ENCODE measurements around the gene TSPAN14. TPM values are rescaled to one million over a fixed set of nuclear protein-coding genes. Genes with fewer than 3 reads are reported as not detected.
A peak's percentile ranks its signal among the peaks of the same experiment; 100 is the strongest.
"Not testable (repeated sequence)": the region's sequence is repeated elsewhere in the genome, so short reads cannot be mapped to it uniquely, and the experiment has no call there.

Gene TSPAN14
- total RNA-seq, 2 experiments from 2014 or later, result 17.0 to 33.4 TPM

DNA sequence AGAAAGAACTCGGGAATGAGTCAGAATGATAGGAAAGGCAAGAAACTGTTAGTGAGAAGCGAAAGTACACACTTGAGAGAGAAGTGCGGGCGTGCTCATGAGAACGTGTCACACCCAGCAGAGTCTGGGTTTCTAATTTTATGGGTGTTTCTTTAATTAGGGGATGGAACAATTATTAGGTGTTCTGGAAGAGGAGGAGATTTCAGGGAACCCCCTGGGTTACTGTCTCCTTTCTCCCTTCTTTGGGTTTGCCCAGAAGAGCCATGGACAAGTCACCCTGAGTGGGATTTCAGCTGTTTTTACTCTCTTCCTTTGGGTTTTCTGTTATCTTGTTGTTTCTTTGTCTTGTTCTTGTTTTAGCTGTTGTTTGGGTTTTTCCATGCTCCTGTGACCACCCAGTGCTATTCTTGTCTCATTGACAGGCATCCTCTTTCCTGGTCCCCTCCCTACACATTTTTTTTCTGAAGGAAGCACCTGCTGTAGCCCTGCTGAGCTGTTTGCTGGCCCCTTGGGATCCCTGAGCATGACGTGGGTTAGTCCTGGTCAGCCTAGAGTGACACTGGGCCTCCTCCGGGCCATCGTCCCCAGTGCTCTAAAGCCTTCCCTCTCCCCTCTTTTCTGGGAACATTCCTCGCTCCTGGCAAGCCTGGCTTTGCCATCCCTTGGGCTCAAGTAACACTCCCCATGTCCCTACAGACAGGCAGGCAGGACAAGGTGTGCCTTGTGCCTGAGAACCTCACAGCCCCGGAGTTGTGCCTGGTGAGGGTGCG, 87.1 kb downstream of the TSPAN14 start:
- peak overlapping the region; percentile 20; the same call in 1 of the 2 replicates for H3K4me2 ChIP-seq (ENCODE audit: low read length)
- no peaks in the 10 kb centered on the region for H3K79me2 ChIP-seq (ENCODE audit: insufficient read depth, low read depth, low read length)
- H2AFZ ChIP-seq (ENCODE audit: low read length), result no peak overlapping the region
- POLR2A ChIA-PET, result interaction anchor here (1.2 kb wide), 1 partner anchor 159 kb away, joined by 3 read pairs; no protein-coding TSS in a partner anchor
- DNase-seq (ENCODE audit: low spot score), result no peak
- H3K9me2 ChIP-seq (ENCODE audit: insufficient read depth, low read length), result no peaks in the 10 kb centered on the region
- TF ChIP-seq EZH2phosphoT487 (IDR thresholded peaks at IDR 0.05; ENCODE audit: borderline replicate concordance, low read depth, low read length), result no peak
- TF ChIP-seq, protein P1, sequence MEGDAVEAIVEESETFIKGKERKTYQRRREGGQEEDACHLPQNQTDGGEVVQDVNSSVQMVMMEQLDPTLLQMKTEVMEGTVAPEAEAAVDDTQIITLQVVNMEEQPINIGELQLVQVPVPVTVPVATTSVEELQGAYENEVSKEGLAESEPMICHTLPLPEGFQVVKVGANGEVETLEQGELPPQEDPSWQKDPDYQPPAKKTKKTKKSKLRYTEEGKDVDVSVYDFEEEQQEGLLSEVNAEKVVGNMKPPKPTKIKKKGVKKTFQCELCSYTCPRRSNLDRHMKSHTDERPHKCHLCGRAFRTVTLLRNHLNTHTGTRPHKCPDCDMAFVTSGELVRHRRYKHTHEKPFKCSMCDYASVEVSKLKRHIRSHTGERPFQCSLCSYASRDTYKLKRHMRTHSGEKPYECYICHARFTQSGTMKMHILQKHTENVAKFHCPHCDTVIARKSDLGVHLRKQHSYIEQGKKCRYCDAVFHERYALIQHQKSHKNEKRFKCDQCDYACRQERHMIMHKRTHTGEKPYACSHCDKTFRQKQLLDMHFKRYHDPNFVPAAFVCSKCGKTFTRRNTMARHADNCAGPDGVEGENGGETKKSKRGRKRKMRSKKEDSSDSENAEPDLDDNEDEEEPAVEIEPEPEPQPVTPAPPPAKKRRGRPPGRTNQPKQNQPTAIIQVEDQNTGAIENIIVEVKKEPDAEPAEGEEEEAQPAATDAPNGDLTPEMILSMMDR (conservative IDR thresholded peaks at IDR 0.05; ENCODE audit: low read length), result no peak
- no peaks in the 10 kb centered on the region for H3K36me3 ChIP-seq (ENCODE audit: insufficient read depth, low read length)
- no TSS peak for BruUV-seq (replicated peaks)
- H4K20me1 ChIP-seq (ENCODE audit: insufficient read depth, low read length), result no peaks in the 10 kb centered on the region
- H3K4me3 ChIP-seq (ENCODE audit: low read depth, low read length, poor library complexity, severe bottlenecking), result no peak overlapping the region
- no peaks in the 10 kb centered on the region for H3K9me3 ChIP-seq (ENCODE audit: low read length)
- H3K27ac ChIP-seq (ENCODE audit: low read depth, low read length, poor library complexity, severe bottlenecking), result no peak overlapping the region
- CTCF ChIA-PET (ENCODE audit: unreplicated experiment), result no interaction called here
- intact Hi-C loops (cut with micrococcal nuclease; ENCODE audit: unreplicated experiment), result no loop called here
- peaks cover 11% of the 10 kb centered on the region for H3K4me1 ChIP-seq (ENCODE audit: insufficient read depth, low read length, poor library complexity, severe bottlenecking)

DNA sequence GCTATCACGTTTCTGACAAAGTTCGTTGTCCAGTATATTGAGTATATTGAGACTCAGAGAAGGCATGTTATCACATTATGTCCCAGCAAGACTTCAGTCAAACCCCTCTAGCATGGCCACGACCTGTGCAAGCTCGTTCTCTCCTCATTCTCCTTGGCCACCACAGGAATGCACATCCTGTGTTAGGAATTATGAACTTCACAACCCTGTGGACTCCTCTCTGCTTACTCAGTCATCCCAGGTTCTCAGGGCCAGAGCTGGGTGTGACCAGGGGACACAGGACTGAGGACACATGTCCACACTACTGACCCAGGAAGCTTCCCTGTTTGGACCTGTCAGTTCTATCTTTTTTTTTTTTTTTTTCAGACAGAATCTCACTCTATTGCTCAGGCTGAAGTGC, 87.9 kb downstream of the TSPAN14 start:
- TF ChIP-seq, protein P1 (conservative IDR thresholded peaks at IDR 0.05; ENCODE audit: low read length), result no peak
- no peak for TF ChIP-seq EZH2phosphoT487 (IDR thresholded peaks at IDR 0.05; ENCODE audit: borderline replicate concordance, low read depth, low read length)
- H3K36me3 ChIP-seq (ENCODE audit: insufficient read depth, low read length), result no peaks in the 10 kb centered on the region
- no peaks in the 10 kb centered on the region for H4K20me1 ChIP-seq (ENCODE audit: insufficient read depth, low read length)
- H3K79me2 ChIP-seq (ENCODE audit: insufficient read depth, low read depth, low read length), result no peaks in the 10 kb centered on the region
- intact Hi-C loops (cut with micrococcal nuclease; ENCODE audit: unreplicated experiment), result no loop called here
- no peak overlapping the region for H2AFZ ChIP-seq (ENCODE audit: low read length)
- H3K4me3 ChIP-seq (ENCODE audit: low read depth, low read length, poor library complexity, severe bottlenecking), result no peak overlapping the region
- no peaks in the 10 kb centered on the region for H3K9me2 ChIP-seq (ENCODE audit: insufficient read depth, low read length)
- DNase-seq (ENCODE audit: low spot score), result no peak
- H3K4me2 ChIP-seq (ENCODE audit: low read length), result no peak overlapping the region
- BruUV-seq (replicated peaks), result no TSS peak
- H3K9me3 ChIP-seq (ENCODE audit: low read length), result no peaks in the 10 kb centered on the region
- CTCF ChIA-PET (ENCODE audit: unreplicated experiment), result no interaction called here
- H3K4me1 ChIP-seq (ENCODE audit: insufficient read depth, low read length, poor library complexity, severe bottlenecking), result peaks cover 9% of the 10 kb centered on the region
- H3K27ac ChIP-seq (ENCODE audit: low read depth, low read length, poor library complexity, severe bottlenecking), result no peak overlapping the region
- POLR2A ChIA-PET, result interaction anchor here (0.6 kb wide), 1 partner anchor 283 kb away, joined by 4 read pairs; no protein-coding TSS in a partner anchor

DNA sequence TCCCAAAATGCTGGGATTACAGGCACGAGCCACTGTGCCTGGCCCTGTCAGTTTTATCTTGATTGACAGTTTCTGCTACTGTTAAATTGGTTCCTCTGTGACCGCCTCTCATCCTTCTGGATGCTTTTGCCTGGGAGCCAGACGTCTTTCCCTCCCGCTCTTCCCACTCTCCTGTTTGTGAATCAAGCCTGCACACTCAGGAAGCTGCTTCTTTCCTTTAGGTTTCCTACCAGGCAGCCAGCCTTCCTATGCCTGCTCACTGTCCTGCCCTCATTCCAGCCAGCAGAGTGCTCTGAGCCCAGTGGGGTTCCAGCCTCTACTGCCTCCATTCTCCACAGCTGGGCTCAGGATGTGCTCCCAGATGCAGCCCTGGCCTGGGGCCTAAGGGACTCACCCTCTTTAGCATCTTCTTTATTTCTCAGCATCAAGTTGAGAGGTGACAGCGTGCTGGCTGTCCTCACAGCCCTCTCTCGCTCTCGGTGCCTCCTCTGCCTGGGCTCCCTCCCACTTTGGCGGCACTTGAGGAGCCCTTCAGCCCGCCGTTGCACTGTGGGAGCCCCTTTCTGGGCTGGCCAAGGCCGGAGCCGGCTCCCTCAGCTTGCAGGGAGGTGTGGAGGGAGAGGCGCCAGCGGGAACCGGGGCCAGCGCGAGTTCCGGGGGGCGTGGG, 88.7 kb downstream of the TSPAN14 start:
- H3K36me3 ChIP-seq (ENCODE audit: insufficient read depth, low read length), result no peaks in the 10 kb centered on the region
- H3K27ac ChIP-seq (ENCODE audit: low read depth, low read length, poor library complexity, severe bottlenecking), result no peak overlapping the region
- no TSS peak for BruUV-seq (replicated peaks)
- no peaks in the 10 kb centered on the region for H4K20me1 ChIP-seq (ENCODE audit: insufficient read depth, low read length)
- no peak overlapping the region for H3K4me2 ChIP-seq (ENCODE audit: low read length)
- no peaks in the 10 kb centered on the region for H3K9me3 ChIP-seq (ENCODE audit: low read length)
- H3K4me1 ChIP-seq (ENCODE audit: insufficient read depth, low read length, poor library complexity, severe bottlenecking), result peaks cover 9% of the 10 kb centered on the region
- intact Hi-C loops (cut with micrococcal nuclease; ENCODE audit: unreplicated experiment), result no loop called here
- CTCF ChIA-PET (ENCODE audit: unreplicated experiment), result no interaction called here
- TF ChIP-seq, protein P1 (conservative IDR thresholded peaks at IDR 0.05; ENCODE audit: low read length), result no peak
- no peak for TF ChIP-seq EZH2phosphoT487 (IDR thresholded peaks at IDR 0.05; ENCODE audit: borderline replicate concordance, low read depth, low read length)
- POLR2A ChIA-PET, result no interaction called here
- no peaks in the 10 kb centered on the region for H3K79me2 ChIP-seq (ENCODE audit: insufficient read depth, low read depth, low read length)
- DNase-seq (ENCODE audit: low spot score), result no peak
- no peak overlapping the region for H3K4me3 ChIP-seq (ENCODE audit: low read depth, low read length, poor library complexity, severe bottlenecking)
- no peaks in the 10 kb centered on the region for H3K9me2 ChIP-seq (ENCODE audit: insufficient read depth, low read length)
- no peak overlapping the region for H2AFZ ChIP-seq (ENCODE audit: low read length)

DNA sequence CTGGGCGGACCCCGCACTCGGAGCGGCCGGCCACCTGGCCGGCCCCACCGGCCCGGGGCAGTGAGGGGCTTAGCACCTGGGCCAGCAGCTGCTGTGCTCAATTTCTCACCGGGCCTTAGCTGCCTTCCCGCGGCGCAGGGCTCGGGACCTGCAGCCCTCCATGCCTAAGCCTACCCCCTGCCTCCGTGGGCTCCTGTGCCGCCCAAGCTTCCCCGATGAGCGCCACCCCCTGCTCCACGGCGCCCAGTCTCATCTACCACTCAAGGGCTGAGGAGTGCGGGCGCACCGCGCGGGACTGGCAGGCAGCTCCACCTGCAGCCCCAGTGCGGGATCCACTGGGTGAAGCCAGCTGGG, 89.2 kb downstream of the TSPAN14 start:
- H3K4me2 ChIP-seq (ENCODE audit: low read length); H3K4me1 ChIP-seq (ENCODE audit: insufficient read depth, low read length, poor library complexity, severe bottlenecking); H4K20me1 ChIP-seq (ENCODE audit: insufficient read depth, low read length); H3K79me2 ChIP-seq (ENCODE audit: insufficient read depth, low read depth, low read length); BruUV-seq (replicated peaks); H3K36me3 ChIP-seq (ENCODE audit: insufficient read depth, low read length); POLR2A ChIA-PET; H3K4me3 ChIP-seq (ENCODE audit: low read depth, low read length, poor library complexity, severe bottlenecking); CTCF ChIA-PET (ENCODE audit: unreplicated experiment); H3K9me3 ChIP-seq (ENCODE audit: low read length); H3K9me2 ChIP-seq (ENCODE audit: insufficient read depth, low read length); intact Hi-C loops (cut with micrococcal nuclease; ENCODE audit: unreplicated experiment); H2AFZ ChIP-seq (ENCODE audit: low read length); DNase-seq (ENCODE audit: low spot score); H3K27ac ChIP-seq (ENCODE audit: low read depth, low read length, poor library complexity, severe bottlenecking): not testable (repeated sequence)
